Suprapubic skin (tissue), 4 donors: ENCODE data around the gene SPP1. TPM values are rescaled to one million over a fixed set of nuclear protein-coding genes. Genes with fewer than 3 reads are reported as not detected.

Experiments
- DNase-seq, 2 donors: peaks; one replicate each; pipeline ENCODE4 v3.0.0-alpha.2; 2019; ENCODE audit warnings: low spot score in 2 of 2
- H3K27ac ChIP-seq: fragments of 200-600 bp; sonication (generic); one replicate; pipeline ENCODE4 v1.5.1; 2019
- H3K27me3 ChIP-seq: fragments of 200-600 bp; sonication (generic); one replicate; pipeline ENCODE4 v1.5.1; 2019
- H3K36me3 ChIP-seq: fragments of 200-600 bp; sonication (generic); one replicate; pipeline ENCODE4 v1.5.1; 2019
- H3K4me1 ChIP-seq: fragments of 200-600 bp; sonication (generic); one replicate; pipeline ENCODE4 v1.5.1; 2019
- H3K4me3 ChIP-seq: fragments of 200-600 bp; sonication (generic); one replicate; pipeline ENCODE4 v1.5.1; 2019; ENCODE audit warnings: mild to moderate bottlenecking
- H3K9me3 ChIP-seq: fragments of 200-600 bp; sonication (generic); one replicate; pipeline ENCODE4 v1.5.1; 2019
- CTCF ChIP-seq, 2 donors: fragments of 200-600 bp in 1 of 2; fragments of 450-650 bp in 1 of 2; sonication (generic) in 1 of 2; IDR thresholded peaks; one replicate each; pipeline ENCODE4 v1.5.1; 2016 to 2019; ENCODE audit warnings: antibody characterized with exemption in 2 of 2, mild to moderate bottlenecking in 1 of 2, moderate library complexity in 1 of 2
- EP300 ChIP-seq: sonication (generic); formaldehyde crosslinking; IDR thresholded peaks from one replicate; pipeline ENCODE4 v1.6.1; 2017; ENCODE audit warnings: antibody characterized with exemption
- POLR2A ChIP-seq, 2 donors: fragments of 450-650 bp; IDR thresholded peaks; one replicate each; pipeline ENCODE4 v1.6.1; 2017; ENCODE audit warnings: antibody characterized with exemption in 2 of 2, mild to moderate bottlenecking in 2 of 2, moderate library complexity in 2 of 2
- POLR2AphosphoS5 ChIP-seq, 3 donors: sonication (generic); formaldehyde crosslinking; IDR thresholded peaks; one replicate each; pipeline ENCODE4 v1.6.1; 2017; ENCODE audit warnings: antibody characterized with exemption in 3 of 3
- WGBS: methylation state at CpG from one replicate; pipeline ENCODE4 v1.1.5; 2018; 5-methylcytosine and 5-hydroxymethylcytosine counted together
- total RNA-seq, 4 donors: library from RNA; depleted of rRNA; stranded (reverse); fragments of >200 nt; gene quantifications; one replicate each; pipeline ENCODE4 v1.1.0, GENCODE V29; 2016

SPP1 gene
- total RNA-seq, 4 donors from 2014 or later, result 2.0 to 11.3 (median 2.9) TPM; not detected in 1

GRCh38 chr4:88007304-88008121 lies 32.0 kb downstream of the SPP1 start, which contains the start of gene PKD2:
TSS of gene PKD2 (plus strand) at chr4:88007635. CDS start at chr4:88007734, 99 bp downstream.
- no peaks in the 10 kb centered on the region for H3K27me3 ChIP-seq
- H3K4me3 ChIP-seq, result peak within 1 kb of the TSS; percentile 95
- H3K4me1 ChIP-seq, result peaks cover 40% of the 10 kb centered on the region
- H3K27ac ChIP-seq, result peak within 1 kb of the TSS; percentile 91
- TF ChIP-seq EP300 (no peak), POLR2A (IDR thresholded peaks at IDR 0.05) (peak in 1 of 2 donors; percentile 65)
- under 1% methylated on average over 47 of the region's 116 CpGs for WGBS
- no peaks in the 10 kb centered on the region for H3K36me3 ChIP-seq
- H3K9me3 ChIP-seq, result no peaks in the 10 kb centered on the region
- DNase-seq, result peak; percentile 87

GRCh38 chr4:88008122-88008742 lies 32.7 kb downstream of the SPP1 start:
- H3K4me1 ChIP-seq, result peaks cover 39% of the 10 kb centered on the region

GRCh38 chr4:88008743-88009171 lies 33.2 kb downstream of the SPP1 start:
- peak overlapping the region; percentile 95 for H3K4me3 ChIP-seq
- DNase-seq, result no peak
- 13% methylated on average over 5 of the region's 5 CpGs for WGBS
- no peaks in the 10 kb centered on the region for H3K36me3 ChIP-seq
- no peaks in the 10 kb centered on the region for H3K27me3 ChIP-seq
- no peak overlapping the region for H3K27ac ChIP-seq
- H3K9me3 ChIP-seq, result no peaks in the 10 kb centered on the region
- TF ChIP-seq POLR2AphosphoS5 (IDR thresholded peaks at IDR 0.05) (no peak), POLR2A (IDR thresholded peaks at IDR 0.05) (no peak), CTCF (IDR thresholded peaks at IDR 0.05) (no peak), EP300 (no peak)
- peaks cover 42% of the 10 kb centered on the region for H3K4me1 ChIP-seq

More at GRCh38 chr4:88008122-88008742, 32.7 kb downstream of the SPP1 start:
- DNase-seq, result peak in 1 of 2 donors; percentile 67
- H3K36me3 ChIP-seq, result no peaks in the 10 kb centered on the region
- 0% methylated on average over 20 of the region's 51 CpGs for WGBS
- no peak for TF ChIP-seq CTCF (IDR thresholded peaks at IDR 0.05)
- no peak for TF ChIP-seq POLR2A (IDR thresholded peaks at IDR 0.05)
- TF ChIP-seq EP300, result no peak
- TF ChIP-seq POLR2AphosphoS5 (IDR thresholded peaks at IDR 0.05), result no peak
- peak overlapping the region; percentile 91 for H3K27ac ChIP-seq
- H3K9me3 ChIP-seq, result no peaks in the 10 kb centered on the region
- H3K4me3 ChIP-seq, result peak overlapping the region; percentile 95
- no peaks in the 10 kb centered on the region for H3K27me3 ChIP-seq

- 83% methylated on average over 5 of the region's 5 CpGs for WGBS
- DNase-seq, result no peak
- Histone ChIP-seq H3K9me3 (no peaks in the 10 kb centered on the region), H3K27ac (no peak overlapping the region), H3K4me1 (peaks cover 48% of the 10 kb centered on the region), H3K27me3 (no peaks in the 10 kb centered on the region), H3K36me3 (no peaks in the 10 kb centered on the region), H3K4me3 (no peak overlapping the region)
- TF ChIP-seq EP300 (no peak), CTCF (IDR thresholded peaks at IDR 0.05) (no peak), POLR2AphosphoS5 (IDR thresholded peaks at IDR 0.05) (no peak), POLR2A (IDR thresholded peaks at IDR 0.05) (no peak)
These were observed 34.4 kb downstream of the SPP1 start for GRCh38 chr4:88009871-88010270.

DNA sequence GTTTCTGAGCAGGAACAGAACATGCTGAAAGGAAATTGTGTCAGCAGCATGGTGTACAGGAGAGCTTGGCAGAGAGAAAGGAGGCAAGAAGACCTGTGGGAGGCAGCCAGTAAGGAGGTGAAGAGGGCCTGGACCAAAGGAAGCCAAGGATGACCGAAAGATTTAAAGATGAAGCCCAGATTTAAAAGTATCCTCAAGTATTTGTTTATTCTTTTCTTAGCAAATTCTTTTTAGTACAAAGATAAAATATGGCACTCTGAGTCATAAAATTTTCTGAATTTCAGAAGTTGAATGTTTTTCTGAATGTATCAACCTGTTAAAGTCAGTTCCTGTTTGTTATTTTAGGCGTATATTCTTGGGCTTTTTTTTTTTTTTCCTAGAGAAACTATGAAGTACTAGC lies 35.5 kb downstream of the SPP1 start:
- WGBS, result 33% methylated on average over 2 of the region's 2 CpGs
- Histone ChIP-seq H3K4me1 (peaks cover 48% of the 10 kb centered on the region), H3K4me3 (no peak overlapping the region), H3K27me3 (no peaks in the 10 kb centered on the region), H3K27ac (no peak overlapping the region), H3K36me3 (no peaks in the 10 kb centered on the region), H3K9me3 (no peaks in the 10 kb centered on the region)
- DNase-seq, result no peak
- TF ChIP-seq EP300, result no peak
- TF ChIP-seq POLR2AphosphoS5 (IDR thresholded peaks at IDR 0.05), result no peak
- TF ChIP-seq POLR2A (IDR thresholded peaks at IDR 0.05), result no peak
- TF ChIP-seq CTCF (IDR thresholded peaks at IDR 0.05), result no peak
